Testis (tissue), 2 donors: ENCODE data around the gene LMO2.

Experiments used
- POLR2A ChIP-seq: fragments of 450-650 bp; IDR thresholded peaks from one replicate; pipeline ENCODE4 v1.6.1; 2017; ENCODE audit warnings: antibody characterized with exemption, mild to moderate bottlenecking, moderate library complexity
- TF ChIP-seq, protein P1 (sequence below), 3 experiments: fragments of 450-650 bp in 2 of 3; fragments of 200-600 bp in 1 of 3; sonication (generic) in 1 of 3; IDR thresholded peaks; one replicate each; pipeline ENCODE4 v1.5.1; 2016 to 2019; ENCODE audit warnings: antibody characterized with exemption in 3 of 3, mild to moderate bottlenecking in 2 of 3, moderate library complexity in 1 of 3

DNA sequence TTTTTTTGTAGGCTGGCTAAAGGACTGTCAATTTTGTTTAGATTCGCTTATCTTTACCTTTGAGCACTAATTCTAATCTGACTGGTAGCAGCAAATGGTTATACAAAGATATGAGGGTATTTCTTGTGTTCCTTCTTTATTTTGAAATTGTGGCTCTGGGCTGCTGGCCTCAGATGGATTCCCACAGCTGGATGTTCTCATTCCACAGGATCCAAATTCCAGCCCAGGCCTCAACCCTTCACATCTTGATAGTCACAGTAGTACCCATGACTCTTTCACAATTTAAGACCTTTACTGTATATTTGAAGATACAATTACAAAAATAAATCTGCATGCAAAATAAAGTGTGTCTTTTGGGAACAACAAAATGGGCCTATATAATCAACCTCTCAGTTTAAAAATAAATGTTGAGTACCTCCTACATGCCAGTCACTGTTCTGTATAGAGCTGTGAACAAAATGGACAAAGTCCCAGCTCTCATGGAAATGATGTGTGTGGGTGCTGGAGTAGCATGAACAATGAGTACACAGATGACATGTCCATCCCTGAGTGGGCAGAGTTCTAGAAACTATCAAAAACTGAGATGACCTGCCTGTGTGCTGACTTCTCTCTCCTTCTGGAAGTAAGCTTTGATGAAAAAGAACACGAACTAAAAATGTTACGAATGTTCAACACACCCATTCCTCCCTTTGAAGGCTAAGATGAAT lies 65.9 kb downstream of the LMO2 start:
- TF ChIP-seq, protein P1, sequence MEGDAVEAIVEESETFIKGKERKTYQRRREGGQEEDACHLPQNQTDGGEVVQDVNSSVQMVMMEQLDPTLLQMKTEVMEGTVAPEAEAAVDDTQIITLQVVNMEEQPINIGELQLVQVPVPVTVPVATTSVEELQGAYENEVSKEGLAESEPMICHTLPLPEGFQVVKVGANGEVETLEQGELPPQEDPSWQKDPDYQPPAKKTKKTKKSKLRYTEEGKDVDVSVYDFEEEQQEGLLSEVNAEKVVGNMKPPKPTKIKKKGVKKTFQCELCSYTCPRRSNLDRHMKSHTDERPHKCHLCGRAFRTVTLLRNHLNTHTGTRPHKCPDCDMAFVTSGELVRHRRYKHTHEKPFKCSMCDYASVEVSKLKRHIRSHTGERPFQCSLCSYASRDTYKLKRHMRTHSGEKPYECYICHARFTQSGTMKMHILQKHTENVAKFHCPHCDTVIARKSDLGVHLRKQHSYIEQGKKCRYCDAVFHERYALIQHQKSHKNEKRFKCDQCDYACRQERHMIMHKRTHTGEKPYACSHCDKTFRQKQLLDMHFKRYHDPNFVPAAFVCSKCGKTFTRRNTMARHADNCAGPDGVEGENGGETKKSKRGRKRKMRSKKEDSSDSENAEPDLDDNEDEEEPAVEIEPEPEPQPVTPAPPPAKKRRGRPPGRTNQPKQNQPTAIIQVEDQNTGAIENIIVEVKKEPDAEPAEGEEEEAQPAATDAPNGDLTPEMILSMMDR (IDR thresholded peaks at IDR 0.05) = no peak
- TF ChIP-seq POLR2A = no peak
